Limb (tissue), 2 donors: Measurements from ENCODE around the gene TCF12.

Source experiments
- DNase-seq, 2 donors: peaks; one replicate each; pipeline ENCODE4 v3.0.0-alpha.2; 2016; ENCODE audit errors: extremely low spot score in 2 of 2

The TCF12 gene

DNA sequence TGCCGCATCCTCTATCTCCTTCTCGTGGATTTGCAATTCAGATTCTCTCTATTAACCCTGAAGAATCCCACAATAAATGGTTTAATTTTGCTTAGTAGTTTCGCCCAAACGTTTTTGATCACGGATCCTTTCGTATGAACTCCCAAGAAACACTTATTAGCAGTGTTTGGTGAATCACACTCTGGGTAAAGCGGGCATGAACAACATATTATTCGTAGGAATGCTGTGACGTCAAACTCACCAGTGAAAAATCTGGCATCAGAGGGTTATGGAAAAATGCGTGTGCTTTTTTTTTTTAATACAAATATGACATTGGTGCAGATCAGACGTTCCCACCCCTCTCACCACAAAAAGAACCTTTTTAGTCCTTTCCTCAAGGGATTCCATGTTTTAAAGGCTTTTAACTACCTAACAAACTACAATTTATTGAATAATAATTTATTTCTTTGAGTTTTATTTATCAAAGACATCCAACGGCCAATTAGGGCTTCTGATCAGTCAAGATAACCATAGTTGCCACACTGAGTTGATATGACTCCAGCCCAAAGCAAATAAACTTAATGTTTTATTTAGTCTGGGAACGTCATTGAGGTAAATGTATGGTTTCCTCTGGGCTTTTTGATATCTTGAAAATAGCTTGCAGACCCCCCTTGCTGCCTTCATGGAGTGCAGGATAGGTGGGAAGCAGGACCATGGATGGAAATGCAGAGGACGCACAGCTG lies 412.3 kb downstream of the TCF12 start:
- no peak for DNase-seq

DNA sequence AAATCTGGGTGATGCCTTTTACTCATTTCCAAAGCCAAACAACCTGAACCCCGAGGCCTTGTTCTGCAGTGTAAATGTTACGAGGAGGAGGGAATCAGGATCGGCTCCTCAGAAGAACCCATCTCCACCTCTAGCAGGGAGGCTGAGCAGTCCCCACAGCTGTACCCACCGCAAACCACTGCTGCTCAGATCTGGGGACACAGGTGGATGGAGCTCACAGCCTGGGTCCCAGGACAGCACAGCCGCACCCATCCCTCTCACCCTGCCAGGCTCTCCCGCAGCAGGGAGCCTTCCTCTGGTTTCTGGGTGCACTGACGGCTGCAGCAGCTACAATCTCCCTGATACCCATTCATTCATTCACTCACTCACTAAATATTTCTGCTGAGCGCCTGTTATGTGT lies 413.9 kb downstream of the TCF12 start:
- no peak for DNase-seq

DNA sequence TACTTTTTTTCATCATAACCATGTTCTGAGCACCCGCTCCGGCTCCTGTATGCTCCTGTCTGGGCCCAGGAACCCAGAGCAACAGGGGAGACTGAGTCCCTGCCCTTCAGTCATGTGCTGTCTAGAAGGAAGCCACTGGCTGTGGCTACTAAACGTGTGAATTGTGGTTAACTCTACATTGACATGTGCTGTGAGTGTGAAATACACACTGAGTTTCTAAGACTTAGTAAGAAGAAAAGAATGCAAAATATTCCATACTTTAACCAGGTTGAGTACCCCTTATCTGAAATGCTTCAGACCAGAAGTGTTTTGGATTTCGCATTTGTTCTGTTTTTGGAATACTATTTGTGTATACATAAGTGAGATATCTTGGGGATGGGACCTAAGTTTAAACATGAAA lies 415.0 kb downstream of the TCF12 start:
- no peak for DNase-seq

DNA sequence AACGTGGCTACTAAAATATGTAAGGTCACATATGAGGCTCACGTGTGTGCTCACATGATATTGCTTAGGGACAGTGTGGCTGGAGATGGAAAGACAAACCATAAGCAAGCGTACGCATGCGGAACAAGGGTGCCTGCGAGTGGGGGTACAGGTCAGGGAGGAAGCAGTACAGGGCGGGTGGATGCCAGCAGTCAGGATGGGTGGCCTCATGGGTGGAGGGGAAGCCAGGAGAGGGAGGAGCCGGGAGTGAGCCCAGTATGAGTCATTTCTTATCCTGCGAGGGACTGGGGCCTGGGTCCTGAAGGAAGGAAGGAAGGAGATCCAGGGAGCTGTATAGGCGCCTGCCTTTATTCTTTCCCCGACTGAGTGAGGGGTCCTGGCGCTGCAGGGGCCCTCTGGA lies 415.8 kb downstream of the TCF12 start:
- DNase-seq = no peak

DNA sequence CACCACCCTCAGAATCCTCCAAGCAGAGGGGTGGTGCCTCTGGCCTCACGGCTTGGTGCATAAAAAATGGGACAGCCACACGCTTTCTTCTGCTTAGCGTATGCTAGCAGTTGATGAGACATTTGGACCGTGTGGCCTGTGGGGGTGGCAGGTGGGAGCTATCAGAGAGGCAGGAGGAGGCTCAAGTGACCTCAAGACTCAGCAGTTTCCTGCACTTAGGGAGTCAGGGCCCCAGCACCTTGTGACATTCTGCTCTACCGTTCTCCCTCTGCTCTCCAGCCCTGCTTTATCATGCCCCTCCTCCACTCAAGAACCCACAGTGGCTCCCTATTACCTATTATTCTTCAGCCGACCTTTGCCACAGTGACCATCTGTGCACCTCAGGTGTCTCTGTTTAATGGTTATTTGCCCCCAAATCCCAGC lies 416.9 kb downstream of the TCF12 start:
- no peak for DNase-seq

DNA sequence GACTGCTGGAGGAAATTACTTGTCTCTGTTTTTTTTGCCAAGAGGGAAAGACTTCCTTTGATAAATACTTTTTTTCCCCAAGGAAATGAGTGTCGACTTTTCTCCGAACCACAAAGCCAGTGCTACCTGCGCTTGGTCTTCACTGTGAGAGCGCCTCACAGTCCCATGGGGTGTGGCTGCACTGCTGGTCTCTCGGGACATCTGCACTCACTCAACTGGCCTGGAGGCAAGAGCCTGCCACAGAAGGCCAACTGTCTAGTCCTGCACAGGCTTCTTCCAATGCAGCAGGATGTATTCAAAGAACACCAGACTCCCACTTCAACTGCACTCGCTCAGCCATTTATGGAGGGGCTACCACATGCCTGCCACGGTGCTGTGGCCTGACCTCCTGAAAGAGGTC lies 417.3 kb downstream of the TCF12 start:
- no peak for DNase-seq

DNA sequence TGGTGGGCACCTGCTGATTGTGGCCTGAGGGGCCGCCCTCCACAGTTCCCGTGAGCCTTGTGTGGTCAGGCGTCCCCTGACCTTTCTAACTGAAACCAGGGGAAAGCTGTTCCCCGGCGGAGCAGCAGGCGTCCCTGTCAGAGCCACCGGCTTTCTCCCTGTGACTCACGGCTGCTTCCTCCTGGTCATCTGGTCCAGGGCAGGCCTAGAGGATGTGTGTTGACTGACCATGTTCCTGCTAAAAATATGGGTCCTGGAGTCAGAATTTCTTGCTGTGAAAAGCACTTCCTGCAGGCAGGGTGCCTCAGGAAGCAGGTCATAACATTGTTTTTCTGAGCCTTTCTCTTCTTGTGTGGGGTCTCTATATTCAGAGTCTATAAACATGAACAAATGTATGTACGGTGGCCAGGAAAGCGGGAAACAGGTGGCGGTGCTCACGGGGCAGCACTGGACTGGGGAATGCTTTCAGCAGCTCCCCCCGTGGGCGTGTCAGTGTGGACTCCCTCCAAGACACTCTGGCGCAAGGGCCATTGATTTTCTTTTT lies 419.5 kb downstream of the TCF12 start:
- DNase-seq = no peak

DNA sequence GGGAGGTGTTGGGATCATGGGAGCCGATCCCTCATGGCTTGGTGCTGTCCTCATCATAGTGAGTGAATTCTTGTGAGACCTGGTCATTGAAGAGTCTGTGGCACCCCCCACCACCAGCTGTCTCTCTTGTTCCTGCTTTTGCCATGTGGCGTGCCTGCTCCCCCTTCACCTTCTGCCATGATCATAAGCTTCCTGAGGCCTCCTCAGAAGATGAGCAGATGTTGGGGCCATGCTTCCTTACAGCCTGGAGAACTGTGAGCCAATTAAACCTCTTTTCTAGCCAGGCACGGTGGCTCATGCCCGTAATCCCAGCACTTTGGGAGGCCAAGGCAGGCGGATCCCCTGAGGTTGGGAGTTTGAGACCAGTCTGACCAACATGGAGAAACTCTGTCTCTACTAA lies 420.9 kb downstream of the TCF12 start:
- DNase-seq = no peak
